KMS-11 (cell line): Measurements from ENCODE around the gene MAGEB17.
A peak's percentile ranks its signal among the peaks of the same experiment; 100 is the strongest.

Source experiments
- H2AFZ ChIP-seq: fragments of 200-600 bp; sonication (generic); 2 replicates; pipeline ENCODE4 v1.6.1; 2016; ENCODE audit warnings: antibody characterized with exemption, mixed run types, low read depth
- H3K27ac ChIP-seq: fragments of 200-600 bp; sonication (generic); 2 replicates; pipeline ENCODE4 v1.6.1; 2016; ENCODE audit warnings: mild to moderate bottlenecking, mixed run types
- H3K27me3 ChIP-seq: fragments of 200-600 bp; sonication (generic); 2 replicates; pipeline ENCODE4 v1.6.1; 2017; ENCODE audit warnings: mild to moderate bottlenecking, low read depth, mixed run types, moderate library complexity; ENCODE audit not compliant: insufficient read depth
- H3K36me3 ChIP-seq: fragments of 200-600 bp; sonication (generic); 2 replicates; pipeline ENCODE4 v1.6.1; 2017; ENCODE audit warnings: mild to moderate bottlenecking, mixed run types; ENCODE audit not compliant: insufficient read depth
- H3K4me1 ChIP-seq: fragments of 200-600 bp; sonication (generic); 2 replicates; pipeline ENCODE4 v1.6.1; 2016; ENCODE audit warnings: mild to moderate bottlenecking, low read depth, mixed run types; ENCODE audit not compliant: poor library complexity, severe bottlenecking
- H3K4me2 ChIP-seq: fragments of 200-600 bp; sonication (generic); 2 replicates; pipeline ENCODE4 v1.7.0; 2016; ENCODE audit warnings: mild to moderate bottlenecking, mixed run types
- H3K4me3 ChIP-seq: fragments of 200-600 bp; sonication (generic); IDR thresholded peaks from 2 replicates; pipeline ENCODE4 v1.6.1; 2017; ENCODE audit warnings: low read depth, low read length, mixed read lengths; ENCODE audit not compliant: insufficient read depth
- H3K79me2 ChIP-seq: fragments of 200-600 bp; sonication (generic); 2 replicates; pipeline ENCODE4 v1.6.1; 2016; ENCODE audit warnings: low read depth, mixed run types; ENCODE audit not compliant: insufficient read depth
- H3K9ac ChIP-seq: fragments of 200-600 bp; sonication (generic); 2 replicates; pipeline ENCODE4 v1.6.1; 2016; ENCODE audit warnings: mild to moderate bottlenecking, mixed run types
- H4K20me1 ChIP-seq: fragments of 200-600 bp; sonication (generic); 2 replicates; pipeline ENCODE4 v1.6.1; 2016; ENCODE audit warnings: mild to moderate bottlenecking, mixed run types; ENCODE audit not compliant: insufficient read depth
- TF ChIP-seq, protein P1 (sequence below): fragments of 200-600 bp; sonication (generic); conservative IDR thresholded peaks from 2 replicates; pipeline ENCODE4 v1.6.1; 2017; ENCODE audit warnings: low read depth, mild to moderate bottlenecking, antibody characterized with exemption, low read length, moderate library complexity, mixed read lengths

The MAGEB17 gene

DNA sequence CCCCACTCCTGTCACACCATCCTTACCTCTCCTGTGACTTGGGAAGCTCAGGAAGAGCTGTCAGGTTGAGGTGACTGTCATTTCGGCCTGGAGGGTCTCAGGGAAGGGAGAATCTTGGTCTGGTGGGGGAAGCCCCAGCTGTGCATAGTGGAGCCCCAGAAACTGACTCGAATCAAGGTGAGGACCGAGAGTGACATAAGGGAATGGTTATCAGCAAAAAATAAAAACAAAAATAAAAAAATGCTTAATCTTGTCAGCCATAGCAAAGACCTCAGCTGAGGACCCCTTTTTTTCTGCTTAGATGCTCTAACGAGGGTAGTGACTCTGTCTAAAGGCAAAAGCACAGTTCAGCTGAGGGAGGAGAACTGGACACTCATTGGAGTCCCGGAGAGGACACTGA lies at the start of gene MAGEB17:
Gene MAGEB17 (plus strand): TSS at position 301 of the 400 bp plus-strand sequence. CDS start 2,902 bp downstream, outside the sequence.
- no peaks in the 10 kb centered on the region for H3K79me2 ChIP-seq
- H3K4me1 ChIP-seq = no peaks in the 10 kb centered on the region
- no peak within 1 kb of the TSS for H3K9ac ChIP-seq
- no peak within 1 kb of the TSS for H3K27ac ChIP-seq
- H3K4me3 ChIP-seq = no peak within 1 kb of the TSS
- H3K27me3 ChIP-seq = no peaks in the 10 kb centered on the region
- no peaks in the 10 kb centered on the region for H3K36me3 ChIP-seq
- no peak within 1 kb of the TSS for H3K4me2 ChIP-seq
- H4K20me1 ChIP-seq = no peaks in the 10 kb centered on the region
- H2AFZ ChIP-seq = no peak within 1 kb of the TSS
- TF ChIP-seq, protein P1, sequence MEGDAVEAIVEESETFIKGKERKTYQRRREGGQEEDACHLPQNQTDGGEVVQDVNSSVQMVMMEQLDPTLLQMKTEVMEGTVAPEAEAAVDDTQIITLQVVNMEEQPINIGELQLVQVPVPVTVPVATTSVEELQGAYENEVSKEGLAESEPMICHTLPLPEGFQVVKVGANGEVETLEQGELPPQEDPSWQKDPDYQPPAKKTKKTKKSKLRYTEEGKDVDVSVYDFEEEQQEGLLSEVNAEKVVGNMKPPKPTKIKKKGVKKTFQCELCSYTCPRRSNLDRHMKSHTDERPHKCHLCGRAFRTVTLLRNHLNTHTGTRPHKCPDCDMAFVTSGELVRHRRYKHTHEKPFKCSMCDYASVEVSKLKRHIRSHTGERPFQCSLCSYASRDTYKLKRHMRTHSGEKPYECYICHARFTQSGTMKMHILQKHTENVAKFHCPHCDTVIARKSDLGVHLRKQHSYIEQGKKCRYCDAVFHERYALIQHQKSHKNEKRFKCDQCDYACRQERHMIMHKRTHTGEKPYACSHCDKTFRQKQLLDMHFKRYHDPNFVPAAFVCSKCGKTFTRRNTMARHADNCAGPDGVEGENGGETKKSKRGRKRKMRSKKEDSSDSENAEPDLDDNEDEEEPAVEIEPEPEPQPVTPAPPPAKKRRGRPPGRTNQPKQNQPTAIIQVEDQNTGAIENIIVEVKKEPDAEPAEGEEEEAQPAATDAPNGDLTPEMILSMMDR = no peak

DNA sequence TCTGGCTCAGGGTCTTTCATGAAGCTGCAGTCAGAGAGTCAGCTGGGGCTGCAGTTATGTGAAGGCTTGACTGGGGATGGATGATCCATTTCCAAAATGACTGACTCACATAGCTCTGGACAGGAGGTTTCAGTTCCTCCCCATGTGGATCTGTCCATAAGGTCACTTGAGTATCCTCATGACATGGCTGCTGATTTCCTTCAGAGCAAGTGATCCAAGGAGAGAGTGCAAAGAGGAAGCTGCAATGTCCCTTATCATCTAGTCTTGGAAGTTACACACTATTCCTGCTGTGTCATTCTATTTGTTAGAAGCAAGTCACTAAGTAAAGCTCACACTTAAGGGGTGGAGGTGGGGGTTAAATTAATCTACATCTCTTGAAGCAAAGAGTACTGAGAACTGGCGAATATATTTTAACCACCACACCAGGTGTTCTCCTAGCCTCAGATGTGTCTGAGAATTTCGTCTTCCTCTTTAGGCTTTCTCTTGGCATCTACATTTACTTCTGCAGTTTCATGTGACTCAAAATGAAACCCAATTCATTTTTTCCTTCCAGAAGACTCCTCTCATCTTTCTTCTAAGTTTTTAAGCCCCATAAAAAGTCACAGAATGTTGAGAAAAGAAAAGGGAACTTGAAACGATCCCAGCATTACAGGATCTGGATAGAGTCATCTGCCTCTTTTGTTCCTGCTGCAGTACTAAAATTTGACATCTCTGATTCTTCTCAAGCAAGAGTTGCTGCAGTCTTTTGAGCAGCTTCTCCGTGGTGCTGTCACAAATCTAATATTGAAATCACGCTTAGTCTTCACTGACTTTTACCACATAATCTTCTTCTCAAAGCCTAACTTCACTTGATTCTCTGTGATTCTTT lies 47.7 kb upstream of the MAGEB17 start:
- H3K27ac ChIP-seq = no peak overlapping the region; the same call in 1 of the 2 replicates
- no peak overlapping the region for H3K9ac ChIP-seq
- H3K4me1 ChIP-seq = peaks cover 27% of the 10 kb centered on the region
- H3K27me3 ChIP-seq = peaks cover 25% of the 10 kb centered on the region
- peak overlapping the region; percentile 68 for H3K4me2 ChIP-seq
- H3K79me2 ChIP-seq = no peaks in the 10 kb centered on the region
- no peaks in the 10 kb centered on the region for H3K36me3 ChIP-seq
- H4K20me1 ChIP-seq = no peaks in the 10 kb centered on the region
- TF ChIP-seq, protein P1 = no peak
- H2AFZ ChIP-seq = no peak overlapping the region
- H3K4me3 ChIP-seq = no peak overlapping the region

- TF ChIP-seq, protein P1 = no peak
- peaks cover 34% of the 10 kb centered on the region for H3K27me3 ChIP-seq
- no peak overlapping the region for H3K9ac ChIP-seq
- H3K4me3 ChIP-seq = no peak overlapping the region
- H3K36me3 ChIP-seq = no peaks in the 10 kb centered on the region
- no peaks in the 10 kb centered on the region for H3K79me2 ChIP-seq
- H3K4me1 ChIP-seq = peaks cover 27% of the 10 kb centered on the region
- H3K4me2 ChIP-seq = peak overlapping the region; percentile 68
- H4K20me1 ChIP-seq = no peaks in the 10 kb centered on the region
- H2AFZ ChIP-seq = no peak overlapping the region
- no peak overlapping the region for H3K27ac ChIP-seq
These were observed 46.9 kb upstream of the MAGEB17 start for GRCh38 chrX:16120431-16120830.

- Histone ChIP-seq H4K20me1 (no peaks in the 10 kb centered on the region), H3K36me3 (no peaks in the 10 kb centered on the region), H3K27ac (no peak within 1 kb of the TSS), H3K9ac (no peak within 1 kb of the TSS), H3K4me1 (peaks cover 47% of the 10 kb centered on the region), H3K4me3 (no peak within 1 kb of the TSS), H3K27me3 (peaks cover 51% of the 10 kb centered on the region), H2AFZ (no peak within 1 kb of the TSS), H3K4me2 (no peak within 1 kb of the TSS), H3K79me2 (no peaks in the 10 kb centered on the region)
- TF ChIP-seq, protein P1 = peak; percentile 83
These were observed 44.0 kb upstream of the MAGEB17 start, which contains the start of gene GRPR for GRCh38 chrX:16123222-16123786. TSS of gene GRPR (plus strand) at chrX:16123565. CDS start at chrX:16123954, 389 bp downstream.
